Measurements from ENCODE around the gene NUFIP1. TPM values are rescaled to one million over a fixed set of nuclear protein-coding genes. Genes with fewer than 3 reads are reported as not detected.

Gene NUFIP1
- total RNA-seq, 1 experiment from 2014 or later: 14.0 TPM

DNA sequence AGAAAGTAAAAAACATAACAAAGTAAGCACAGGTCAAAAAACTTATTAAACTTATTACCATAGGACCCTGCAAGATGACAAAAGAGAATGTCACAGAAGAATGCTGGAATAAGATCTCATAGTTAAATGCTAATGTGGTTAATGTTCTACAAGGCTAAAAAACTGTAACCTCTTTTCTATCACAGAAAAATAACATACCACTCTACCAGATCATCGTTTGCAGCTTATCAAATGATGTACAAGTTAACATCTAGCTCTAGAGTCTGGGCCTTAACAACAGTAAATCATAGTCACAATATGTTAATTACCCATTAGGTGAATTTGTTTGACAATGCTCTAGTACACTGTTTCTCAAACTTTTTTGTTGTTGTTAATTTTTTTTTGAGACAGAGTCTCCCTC lies 53.0 kb downstream of the NUFIP1 start:
- peaks cover 7% of the 10 kb centered on the region for H3K9me3 Mint-ChIP-seq
- DNase-seq (ENCODE audit: low spot score): no peak
- H3K27ac Mint-ChIP-seq: no peak overlapping the region; the same call in 1 of the 2 replicates
- H3K4me3 Mint-ChIP-seq: no peak overlapping the region
- ATAC-seq: no peak
- TF ChIP-seq NR3C1 (CRISPR knock-in tag; conservative IDR thresholded peaks at IDR 0.05; ENCODE audit: low read depth) (no peak), MYBL2 (CRISPR knock-in tag; IDR thresholded peaks at IDR 0.05) (no peak), SMAD3 (CRISPR knock-in tag; IDR thresholded peaks at IDR 0.05; ENCODE audit: borderline replicate concordance) (no peak), GTF2I (CRISPR knock-in tag; conservative IDR thresholded peaks at IDR 0.05) (no peak), ZNF423 (CRISPR knock-in tag; IDR thresholded peaks at IDR 0.05) (no peak), E2F1 (CRISPR knock-in tag; IDR thresholded peaks at IDR 0.05) (no peak), NR1H2 (CRISPR knock-in tag; IDR thresholded peaks at IDR 0.05) (no peak), ZNF532 (CRISPR knock-in tag; IDR thresholded peaks at IDR 0.05; ENCODE audit: borderline replicate concordance) (no peak), ZNF121 (CRISPR knock-in tag; IDR thresholded peaks at IDR 0.05) (no peak), CREB1 (CRISPR knock-in tag; IDR thresholded peaks at IDR 0.05) (no peak), JUN (CRISPR knock-in tag; IDR thresholded peaks at IDR 0.05) (no peak), FOXK1 (CRISPR knock-in tag; IDR thresholded peaks at IDR 0.05) (no peak), GABPB1 (CRISPR knock-in tag; IDR thresholded peaks at IDR 0.05) (no peak), ZNF138 (CRISPR knock-in tag; conservative IDR thresholded peaks at IDR 0.05) (no peak), SP1 (CRISPR knock-in tag; conservative IDR thresholded peaks at IDR 0.05) (no peak), ZNF317 (CRISPR knock-in tag; IDR thresholded peaks at IDR 0.05; ENCODE audit: borderline replicate concordance, low read depth) (no peak), JAZF1 (CRISPR knock-in tag; IDR thresholded peaks at IDR 0.05) (no peak)
- TF ChIP-seq, protein P1, sequence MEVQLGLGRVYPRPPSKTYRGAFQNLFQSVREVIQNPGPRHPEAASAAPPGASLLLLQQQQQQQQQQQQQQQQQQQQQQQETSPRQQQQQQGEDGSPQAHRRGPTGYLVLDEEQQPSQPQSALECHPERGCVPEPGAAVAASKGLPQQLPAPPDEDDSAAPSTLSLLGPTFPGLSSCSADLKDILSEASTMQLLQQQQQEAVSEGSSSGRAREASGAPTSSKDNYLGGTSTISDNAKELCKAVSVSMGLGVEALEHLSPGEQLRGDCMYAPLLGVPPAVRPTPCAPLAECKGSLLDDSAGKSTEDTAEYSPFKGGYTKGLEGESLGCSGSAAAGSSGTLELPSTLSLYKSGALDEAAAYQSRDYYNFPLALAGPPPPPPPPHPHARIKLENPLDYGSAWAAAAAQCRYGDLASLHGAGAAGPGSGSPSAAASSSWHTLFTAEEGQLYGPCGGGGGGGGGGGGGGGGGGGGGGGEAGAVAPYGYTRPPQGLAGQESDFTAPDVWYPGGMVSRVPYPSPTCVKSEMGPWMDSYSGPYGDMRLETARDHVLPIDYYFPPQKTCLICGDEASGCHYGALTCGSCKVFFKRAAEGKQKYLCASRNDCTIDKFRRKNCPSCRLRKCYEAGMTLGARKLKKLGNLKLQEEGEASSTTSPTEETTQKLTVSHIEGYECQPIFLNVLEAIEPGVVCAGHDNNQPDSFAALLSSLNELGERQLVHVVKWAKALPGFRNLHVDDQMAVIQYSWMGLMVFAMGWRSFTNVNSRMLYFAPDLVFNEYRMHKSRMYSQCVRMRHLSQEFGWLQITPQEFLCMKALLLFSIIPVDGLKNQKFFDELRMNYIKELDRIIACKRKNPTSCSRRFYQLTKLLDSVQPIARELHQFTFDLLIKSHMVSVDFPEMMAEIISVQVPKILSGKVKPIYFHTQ (CRISPR knock-in tag; IDR thresholded peaks at IDR 0.05): no peak
- TF ChIP-seq, protein P2, sequence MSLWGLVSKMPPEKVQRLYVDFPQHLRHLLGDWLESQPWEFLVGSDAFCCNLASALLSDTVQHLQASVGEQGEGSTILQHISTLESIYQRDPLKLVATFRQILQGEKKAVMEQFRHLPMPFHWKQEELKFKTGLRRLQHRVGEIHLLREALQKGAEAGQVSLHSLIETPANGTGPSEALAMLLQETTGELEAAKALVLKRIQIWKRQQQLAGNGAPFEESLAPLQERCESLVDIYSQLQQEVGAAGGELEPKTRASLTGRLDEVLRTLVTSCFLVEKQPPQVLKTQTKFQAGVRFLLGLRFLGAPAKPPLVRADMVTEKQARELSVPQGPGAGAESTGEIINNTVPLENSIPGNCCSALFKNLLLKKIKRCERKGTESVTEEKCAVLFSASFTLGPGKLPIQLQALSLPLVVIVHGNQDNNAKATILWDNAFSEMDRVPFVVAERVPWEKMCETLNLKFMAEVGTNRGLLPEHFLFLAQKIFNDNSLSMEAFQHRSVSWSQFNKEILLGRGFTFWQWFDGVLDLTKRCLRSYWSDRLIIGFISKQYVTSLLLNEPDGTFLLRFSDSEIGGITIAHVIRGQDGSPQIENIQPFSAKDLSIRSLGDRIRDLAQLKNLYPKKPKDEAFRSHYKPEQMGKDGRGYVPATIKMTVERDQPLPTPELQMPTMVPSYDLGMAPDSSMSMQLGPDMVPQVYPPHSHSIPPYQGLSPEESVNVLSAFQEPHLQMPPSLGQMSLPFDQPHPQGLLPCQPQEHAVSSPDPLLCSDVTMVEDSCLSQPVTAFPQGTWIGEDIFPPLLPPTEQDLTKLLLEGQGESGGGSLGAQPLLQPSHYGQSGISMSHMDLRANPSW (CRISPR knock-in tag; conservative IDR thresholded peaks at IDR 0.05; ENCODE audit: low read depth): no peak
- H3K36me3 Mint-ChIP-seq: peaks cover 20% of the 10 kb centered on the region
- H3K27me3 Mint-ChIP-seq (ENCODE audit: low read depth): no peaks in the 10 kb centered on the region
- POLR2A ChIA-PET: no interaction called here
- H3K4me1 Mint-ChIP-seq: peaks cover 18% of the 10 kb centered on the region
- CTCF ChIA-PET: interaction anchor here (1.2 kb wide), 1 partner anchor 37 kb away, joined by 4 read pairs; no protein-coding TSS in a partner anchor

Data from WTC11 (cell line).